GM10266 (cell line): ENCODE data around the gene TARS1.

Experiments used
- DNase-seq: peaks from one replicate; pipeline ENCODE4 v3.0.0; 2012; ENCODE audit errors: extremely low spot score
- TF ChIP-seq, protein P1 (sequence below): IDR thresholded peaks from 2 replicates; pipeline ENCODE4 v1.5.1; 2012; ENCODE audit warnings: mild to moderate bottlenecking, low read depth; ENCODE audit not compliant: control insufficient read depth, insufficient read depth; ENCODE audit errors: missing control alignments

The TARS1 gene

DNA sequence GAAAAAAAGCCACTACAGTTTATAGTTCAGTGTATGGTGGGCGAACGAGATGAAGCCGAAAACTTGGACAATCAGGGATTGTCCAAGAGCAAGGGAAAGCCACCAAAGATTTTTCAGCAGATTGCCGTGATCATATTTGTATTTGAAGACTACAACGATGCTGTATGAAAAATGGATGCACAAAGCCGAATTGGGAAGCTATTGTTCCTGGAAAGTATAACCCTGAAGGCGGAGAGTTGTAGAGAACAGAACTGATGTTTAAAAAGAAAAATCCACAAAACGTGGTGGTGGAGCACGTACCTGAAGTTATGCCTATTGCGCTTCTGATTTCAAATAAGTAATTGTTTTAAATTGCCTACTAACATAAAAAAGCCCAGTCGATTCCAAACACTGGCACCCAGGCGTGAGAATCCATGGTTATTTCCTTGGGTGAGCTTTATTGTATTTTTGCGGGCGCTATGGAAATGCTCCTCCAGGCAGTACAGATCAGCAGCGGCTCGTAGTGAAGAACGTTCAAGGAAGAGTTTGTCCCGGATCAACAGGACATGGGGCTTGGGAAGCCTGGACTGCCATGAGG is 772 bp upstream of the TARS1 start:
- TF ChIP-seq, protein P1, sequence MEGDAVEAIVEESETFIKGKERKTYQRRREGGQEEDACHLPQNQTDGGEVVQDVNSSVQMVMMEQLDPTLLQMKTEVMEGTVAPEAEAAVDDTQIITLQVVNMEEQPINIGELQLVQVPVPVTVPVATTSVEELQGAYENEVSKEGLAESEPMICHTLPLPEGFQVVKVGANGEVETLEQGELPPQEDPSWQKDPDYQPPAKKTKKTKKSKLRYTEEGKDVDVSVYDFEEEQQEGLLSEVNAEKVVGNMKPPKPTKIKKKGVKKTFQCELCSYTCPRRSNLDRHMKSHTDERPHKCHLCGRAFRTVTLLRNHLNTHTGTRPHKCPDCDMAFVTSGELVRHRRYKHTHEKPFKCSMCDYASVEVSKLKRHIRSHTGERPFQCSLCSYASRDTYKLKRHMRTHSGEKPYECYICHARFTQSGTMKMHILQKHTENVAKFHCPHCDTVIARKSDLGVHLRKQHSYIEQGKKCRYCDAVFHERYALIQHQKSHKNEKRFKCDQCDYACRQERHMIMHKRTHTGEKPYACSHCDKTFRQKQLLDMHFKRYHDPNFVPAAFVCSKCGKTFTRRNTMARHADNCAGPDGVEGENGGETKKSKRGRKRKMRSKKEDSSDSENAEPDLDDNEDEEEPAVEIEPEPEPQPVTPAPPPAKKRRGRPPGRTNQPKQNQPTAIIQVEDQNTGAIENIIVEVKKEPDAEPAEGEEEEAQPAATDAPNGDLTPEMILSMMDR: no peak
- no peak for DNase-seq

DNA sequence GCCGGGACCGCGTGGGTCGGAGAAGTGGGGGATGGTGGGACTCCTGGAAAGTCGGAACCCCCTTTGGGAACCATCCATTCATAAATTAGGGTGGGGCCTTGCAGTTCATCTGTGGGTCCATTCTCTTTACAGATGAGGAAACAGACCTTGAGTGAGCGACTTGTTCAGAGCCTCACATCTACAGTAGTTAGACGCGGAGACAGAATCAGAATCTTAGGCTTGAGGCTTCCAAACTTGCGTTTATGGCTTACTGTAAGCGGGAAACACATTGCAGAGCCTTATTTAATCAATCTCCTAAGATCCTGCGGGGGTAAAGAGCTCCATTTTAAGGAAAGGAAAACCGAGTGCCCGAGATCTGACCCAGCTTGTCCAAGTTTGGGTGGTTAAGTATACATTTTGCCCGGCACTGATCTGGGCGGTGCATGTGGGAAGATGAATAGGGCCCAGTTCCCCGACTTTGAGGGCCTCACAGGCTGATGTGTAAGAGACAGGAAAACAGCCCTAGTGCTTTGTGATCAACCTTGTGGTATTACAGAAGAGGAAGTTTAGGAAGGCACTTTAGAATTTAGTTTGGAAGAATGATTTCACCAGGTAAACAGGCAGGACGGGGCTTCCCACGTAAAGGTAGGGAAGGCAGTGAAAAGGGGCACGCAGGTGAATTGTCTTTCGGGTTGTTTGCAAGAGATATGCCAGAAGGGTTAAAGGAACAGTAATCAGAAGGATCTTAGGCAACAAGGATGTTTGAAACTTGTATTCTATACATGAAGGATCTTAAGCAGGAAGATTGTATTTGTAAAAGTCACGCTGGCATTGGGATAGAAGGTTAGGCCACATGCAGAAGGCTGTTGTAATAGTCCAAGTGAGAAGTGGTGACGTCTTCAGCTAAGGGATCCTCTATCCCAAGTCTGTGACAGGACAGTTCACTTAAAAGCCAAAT is 744 bp downstream of the TARS1 start:
- TF ChIP-seq, protein P1: no peak
- DNase-seq: peak; percentile 12

DNA sequence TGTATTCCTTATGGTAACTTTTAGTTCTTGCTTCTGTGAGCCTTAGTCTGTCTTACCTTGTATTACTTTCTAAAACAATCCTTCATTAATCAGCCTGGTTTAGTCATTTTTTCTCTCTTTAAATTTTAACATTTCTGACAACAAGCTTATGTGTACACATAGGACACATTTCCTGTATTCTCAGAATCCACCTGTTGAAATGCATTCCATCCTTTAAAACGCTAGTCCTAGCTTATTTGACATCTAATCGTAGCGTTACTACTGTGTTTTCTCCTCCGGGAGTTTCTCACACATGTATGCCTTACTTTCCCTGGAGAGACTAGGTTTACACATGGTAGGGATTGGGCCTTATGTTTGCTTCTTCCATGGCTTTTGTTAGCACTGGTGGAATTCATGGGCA is 3.8 kb downstream of the TARS1 start:
- TF ChIP-seq, protein P1: no peak
- DNase-seq: no peak

DNA sequence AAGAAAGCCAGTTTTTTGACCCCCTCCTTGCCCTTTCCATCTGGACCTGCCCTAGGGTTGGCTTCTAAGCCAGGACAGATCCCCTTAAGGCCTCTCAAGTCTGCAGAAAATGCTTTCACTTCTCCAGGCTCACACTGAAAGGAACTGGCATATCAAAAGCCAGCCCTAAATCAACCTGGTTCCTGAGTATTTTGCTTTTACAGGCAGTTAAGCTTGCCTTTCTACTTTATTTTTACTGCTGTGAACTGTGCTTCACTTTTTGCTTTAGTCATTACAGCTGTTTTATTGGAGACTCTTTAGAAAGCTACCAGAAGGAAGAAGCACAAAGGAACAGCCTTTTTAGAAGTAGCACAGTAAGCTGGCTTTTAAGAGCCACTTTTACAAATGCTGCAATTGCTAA is 5.0 kb downstream of the TARS1 start:
- TF ChIP-seq, protein P1: no peak
- DNase-seq: no peak

DNA sequence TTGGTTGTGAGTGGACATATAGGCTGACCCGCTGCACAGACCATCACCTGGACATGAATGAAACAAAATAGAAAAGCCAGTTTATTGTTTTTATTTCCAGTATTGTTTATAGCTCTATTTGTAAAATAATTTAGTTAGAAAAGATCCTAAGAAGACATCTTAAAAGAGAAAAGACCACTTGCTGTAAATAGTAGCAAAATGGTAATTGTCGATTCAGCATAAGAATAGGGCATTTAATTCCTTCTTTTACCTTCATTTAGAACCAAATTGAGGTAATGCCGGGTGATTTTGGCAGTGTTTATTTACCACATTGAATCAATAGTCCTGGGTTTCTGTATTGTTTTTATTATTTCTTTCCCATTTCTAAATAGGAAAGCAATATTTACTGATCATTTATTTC is 7.4 kb downstream of the TARS1 start:
- TF ChIP-seq, protein P1: no peak
- DNase-seq: no peak

DNA sequence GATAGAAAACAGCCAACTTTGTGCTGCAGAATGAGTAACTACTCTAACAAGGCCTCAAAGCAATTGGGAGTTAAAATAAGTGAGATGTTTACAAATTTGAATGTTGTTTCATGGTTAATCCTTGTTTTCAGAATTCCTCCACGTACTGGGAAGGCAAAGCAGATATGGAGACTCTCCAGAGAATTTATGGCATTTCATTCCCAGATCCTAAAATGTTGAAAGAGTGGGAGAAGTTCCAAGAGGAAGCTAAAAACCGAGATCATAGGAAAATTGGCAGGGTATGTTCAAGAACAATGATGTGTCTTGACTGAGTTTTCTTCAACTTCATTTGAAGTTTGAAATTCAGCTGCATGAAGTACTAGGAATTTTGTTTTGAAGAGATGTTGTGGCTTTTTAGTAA is 16.4 kb downstream of the TARS1 start:
- TF ChIP-seq, protein P1: no peak
- DNase-seq: no peak

DNA sequence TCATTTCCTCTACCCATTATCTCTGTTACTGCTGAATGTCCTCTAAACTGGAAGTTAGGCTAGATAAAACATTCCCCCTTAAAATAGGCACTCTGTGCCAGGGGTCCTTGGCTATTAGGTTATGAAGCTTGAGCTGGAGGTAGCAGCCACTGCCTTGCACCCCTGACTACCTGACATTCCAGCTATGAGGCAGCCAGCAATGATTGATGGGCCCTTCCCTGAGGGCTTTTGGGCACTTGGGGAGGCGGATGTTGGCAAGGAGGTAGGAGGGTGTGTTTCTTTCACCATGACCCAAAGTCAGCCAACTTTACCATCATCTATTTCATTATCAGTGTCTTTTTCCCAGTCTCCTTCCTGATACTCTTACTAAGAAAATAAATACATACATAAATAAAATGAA is 17.1 kb downstream of the TARS1 start:
- no peak for DNase-seq
- TF ChIP-seq, protein P1: no peak
